GM18951 (cell line): ENCODE results near the gene IFNGR1.
"Not testable (repeated sequence)": the region's sequence is repeated elsewhere in the genome, so short reads cannot be mapped to it uniquely, and the experiment has no call there.

Experiments used
- POLR2A ChIP-seq: IDR thresholded peaks from 4 replicates; pipeline ENCODE4 v1.6.1; 2011; ENCODE audit warnings: mild to moderate bottlenecking; ENCODE audit not compliant: insufficient read length, insufficient read depth; ENCODE audit errors: extremely low read depth
- in situ Hi-C: fragments of 300-500 bp; cut with MboI; formaldehyde crosslinking; loops from one replicate; pipeline ENCODE4 v1.12.0; 2022; ENCODE audit warnings: low sequenced_read_pairs, mixed read lengths, inconsistent platforms; ENCODE audit not compliant: unreplicated experiment

The IFNGR1 gene

GRCh38 chr6:137213813-137214212 is 5.4 kb downstream of the IFNGR1 start:
- in situ Hi-C loops = no loop called here
- no peak for TF ChIP-seq POLR2A

DNA sequence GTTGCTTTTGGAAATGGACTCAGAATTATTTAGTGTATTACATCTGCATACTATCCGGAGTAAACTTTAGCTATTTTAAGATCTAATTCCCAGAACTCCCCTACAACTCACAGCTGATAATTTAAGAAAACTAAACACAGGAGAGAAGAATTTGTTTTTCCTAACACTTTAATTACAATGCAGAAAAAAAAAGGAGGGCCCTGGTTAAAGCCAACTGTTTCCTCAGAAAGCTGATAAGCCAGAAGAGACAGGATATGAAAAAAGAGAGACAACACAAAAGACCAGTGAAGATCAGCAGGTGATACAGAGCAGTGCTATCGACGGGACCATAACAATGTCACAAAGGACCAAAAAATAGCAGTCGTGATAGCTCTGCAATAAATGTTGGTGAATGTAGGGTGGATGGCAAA is 5.8 kb downstream of the IFNGR1 start:
- TF ChIP-seq POLR2A = no peak
- in situ Hi-C loops = no loop called here

DNA sequence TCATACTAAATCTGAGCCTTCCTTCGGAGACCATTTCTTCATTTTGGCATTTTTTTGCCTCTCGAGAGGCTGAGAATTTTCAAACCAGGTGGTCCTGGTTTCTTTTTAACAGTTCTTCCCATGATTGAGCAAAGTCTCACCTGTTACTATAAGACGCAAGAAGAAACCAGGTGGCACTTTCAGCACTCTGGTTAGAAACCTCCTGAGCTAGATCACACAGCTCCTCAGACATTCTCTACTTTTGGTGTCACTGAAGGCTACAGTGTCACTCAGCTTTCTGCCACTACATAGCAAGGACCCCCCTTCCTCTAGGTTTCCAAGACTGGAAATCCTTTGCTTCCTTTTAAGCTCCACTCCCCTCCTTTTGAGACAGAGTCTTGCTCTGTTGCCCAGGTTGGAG is 7.3 kb downstream of the IFNGR1 start:
- in situ Hi-C loops = no loop called here

DNA sequence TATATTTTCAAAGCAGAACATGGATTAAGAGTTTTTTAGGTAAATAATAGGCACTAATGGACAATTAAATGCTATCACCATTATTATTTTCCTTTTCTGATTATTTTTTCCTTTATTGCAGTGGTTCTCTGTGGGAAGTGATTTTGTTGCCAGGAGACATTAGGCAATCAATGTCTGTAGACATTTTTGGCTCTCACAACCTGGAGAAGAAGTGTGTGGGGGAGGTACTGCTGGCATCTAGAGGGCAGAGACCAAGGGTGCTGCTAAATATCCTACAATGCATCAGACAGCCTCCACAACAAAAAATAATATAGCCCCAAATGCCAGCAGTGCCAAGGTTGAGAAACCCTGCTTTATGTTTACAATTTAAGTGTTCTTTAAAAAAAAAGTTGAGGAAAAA is 8.3 kb downstream of the IFNGR1 start:
- TF ChIP-seq POLR2A = no peak
- in situ Hi-C loops = no loop called here

More for the DNA sequence above, 7.3 kb downstream of the IFNGR1 start:
- TF ChIP-seq POLR2A = no peak

DNA sequence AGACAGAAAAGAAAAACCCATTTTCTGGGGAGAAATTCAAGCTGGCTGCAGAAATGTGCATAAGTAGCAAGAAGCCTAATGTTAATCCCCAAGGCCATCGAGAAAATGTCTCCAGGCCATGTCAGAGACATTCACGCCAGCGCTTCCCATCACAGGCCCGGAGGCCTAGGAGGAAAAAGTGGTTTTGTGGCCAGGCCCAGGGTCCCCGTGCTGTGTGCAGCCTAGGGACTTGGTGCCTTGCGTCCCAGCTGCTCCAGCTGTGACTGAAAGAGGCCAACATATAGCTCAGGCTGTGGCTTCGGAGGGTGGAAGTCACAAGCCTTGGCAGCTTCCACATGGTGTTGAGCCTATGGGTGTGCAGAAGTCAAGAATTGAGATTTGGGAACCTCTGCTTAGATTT is 10.9 kb downstream of the IFNGR1 start:
- TF ChIP-seq POLR2A = no peak
- in situ Hi-C loops = no loop called here

GRCh38 chr6:137207457-137207856 is 11.7 kb downstream of the IFNGR1 start:
- in situ Hi-C loops = not testable (repeated sequence)

DNA sequence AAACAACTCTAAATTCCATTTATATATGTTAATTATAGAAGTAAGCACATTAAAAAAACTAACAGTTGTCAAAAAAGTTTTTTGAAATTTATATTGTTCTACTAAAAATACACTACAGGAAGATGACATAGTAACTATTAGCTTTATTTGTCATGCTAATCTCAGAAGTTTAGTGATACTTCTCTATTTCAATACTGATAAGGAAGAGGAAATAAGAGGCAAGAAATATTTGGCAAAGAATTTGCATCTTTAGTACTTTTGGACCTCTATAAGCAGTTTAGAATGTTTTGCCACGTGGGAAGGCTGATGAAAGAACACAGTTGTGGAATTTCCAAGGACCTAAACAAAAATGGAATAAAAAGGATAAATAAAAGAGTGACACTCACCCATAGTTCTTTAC is 12.6 kb downstream of the IFNGR1 start:
- in situ Hi-C loops = no loop called here
- TF ChIP-seq POLR2A = no peak

GRCh38 chr6:137203256-137203655 is 15.9 kb downstream of the IFNGR1 start:
- TF ChIP-seq POLR2A = no peak
- in situ Hi-C loops = no loop called here

DNA sequence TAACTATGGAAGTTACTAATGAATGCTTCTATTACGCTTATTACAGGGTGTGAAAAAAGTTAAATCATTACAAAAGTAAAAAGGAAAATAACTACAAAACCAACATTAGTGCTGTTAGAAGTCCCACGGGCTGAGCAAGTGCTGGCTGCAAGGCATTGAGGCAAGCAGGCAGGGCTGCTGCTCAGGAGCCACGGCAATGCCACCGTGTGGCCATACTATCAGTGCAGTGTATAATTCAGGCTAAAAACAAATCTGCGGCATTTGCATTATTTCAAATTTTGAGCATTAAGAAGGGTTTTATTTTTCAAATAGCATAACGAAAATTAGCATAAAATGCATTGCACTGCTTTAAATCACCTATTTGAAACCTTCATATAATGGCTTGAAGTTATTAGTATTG is 17.1 kb downstream of the IFNGR1 start:
- in situ Hi-C loops = no loop called here

GRCh38 chr6:137201006-137201405 is 18.2 kb downstream of the IFNGR1 start:
- in situ Hi-C loops = no loop called here
- no peak for TF ChIP-seq POLR2A

More for the DNA sequence above, 17.1 kb downstream of the IFNGR1 start:
- no peak for TF ChIP-seq POLR2A

DNA sequence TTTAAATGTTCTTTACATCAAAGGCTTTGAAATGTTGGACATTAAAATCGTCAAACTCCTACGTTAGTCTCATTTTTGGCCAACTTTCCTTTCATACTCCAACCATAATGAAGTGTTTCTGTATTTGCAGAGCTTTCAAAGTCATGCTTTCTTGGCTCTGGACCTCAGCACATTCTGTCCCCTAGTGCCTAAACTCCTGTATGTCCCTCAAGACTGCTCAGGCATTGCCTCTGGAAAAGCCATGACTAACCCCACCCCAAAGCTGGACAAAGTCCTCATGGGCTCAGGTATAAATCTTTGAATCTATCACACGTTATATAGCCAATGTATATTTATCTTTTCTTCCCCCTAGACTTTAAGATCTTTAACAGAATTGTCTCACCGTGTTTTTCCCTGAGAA is 18.9 kb downstream of the IFNGR1 start:
- TF ChIP-seq POLR2A = no peak
- in situ Hi-C loops = no loop called here

- in situ Hi-C loops = no loop called here
Observed at GRCh38 chr6:137197684-137198645, 21.2 kb downstream of the IFNGR1 start.

DNA sequence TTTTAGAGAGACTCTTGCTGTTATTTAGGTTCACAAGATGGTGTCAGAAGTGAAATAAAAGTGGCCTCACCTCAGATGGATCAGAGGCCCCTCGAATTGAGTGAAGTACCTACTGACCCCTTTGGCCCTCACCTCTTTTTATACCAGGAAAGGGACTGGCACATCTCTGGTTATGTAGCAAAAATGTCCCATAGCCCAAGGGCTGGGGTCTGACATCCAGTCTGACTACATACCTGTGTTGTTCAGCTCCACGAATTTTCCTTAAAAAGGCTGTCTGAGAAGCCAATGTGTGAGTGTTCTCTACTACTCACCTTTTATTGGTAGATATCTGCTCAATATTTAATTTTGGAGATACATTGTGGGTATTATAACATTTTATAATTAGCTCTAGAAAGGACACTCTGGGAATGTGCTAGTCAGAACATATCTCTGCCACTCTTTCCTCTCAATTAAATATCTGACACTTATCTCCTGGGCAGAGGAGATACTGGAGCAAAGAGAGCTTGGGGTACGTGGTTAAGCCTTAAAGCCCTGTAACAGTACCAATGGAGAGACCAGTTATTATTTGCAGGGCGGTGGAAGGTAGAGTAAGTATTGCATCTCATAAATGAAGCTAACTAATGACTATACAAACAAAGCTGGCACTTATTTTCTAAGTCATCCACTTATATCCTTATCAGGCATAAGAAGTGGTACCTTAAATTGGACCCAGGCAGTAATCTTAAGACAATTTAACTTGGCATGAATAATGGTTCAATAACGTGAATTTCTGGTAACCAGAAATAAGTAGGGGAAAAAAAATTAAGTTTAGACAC is 25.7 kb downstream of the IFNGR1 start:
- in situ Hi-C loops = no loop called here
- TF ChIP-seq POLR2A = no peak

More at GRCh38 chr6:137197684-137198645, 21.2 kb downstream of the IFNGR1 start:
- no peak for TF ChIP-seq POLR2A
